Endothelial cell (in vitro differentiated cells): ENCODE measurements around the gene RENBP. TPM values are rescaled to one million over a fixed set of nuclear protein-coding genes. Genes with fewer than 3 reads are reported as not detected.
A peak's percentile ranks its signal among the peaks of the same experiment; 100 is the strongest.

ENCODE experiments used
- DNase-seq: peaks from one replicate; pipeline ENCODE4 v3.0.0; 2021; ENCODE audit warnings: low spot score
- H3K27ac Mint-ChIP-seq: one replicate; pipeline ENCODE4 v1.8.0; 2021; ENCODE audit warnings: mixed read lengths, inconsistent platforms; ENCODE audit not compliant: unreplicated experiment
- H3K27me3 Mint-ChIP-seq: one replicate; pipeline ENCODE4 v1.8.0; 2021; ENCODE audit warnings: mild to moderate bottlenecking, moderate library complexity, mixed read lengths, inconsistent platforms; ENCODE audit not compliant: unreplicated experiment
- H3K36me3 Mint-ChIP-seq: one replicate; pipeline ENCODE4 v1.8.0; 2021; ENCODE audit warnings: mild to moderate bottlenecking, low read depth, mixed read lengths, inconsistent platforms; ENCODE audit not compliant: unreplicated experiment
- H3K4me1 Mint-ChIP-seq: one replicate; pipeline ENCODE4 v1.8.0; 2021; ENCODE audit warnings: mild to moderate bottlenecking, mixed read lengths, inconsistent platforms; ENCODE audit not compliant: unreplicated experiment
- H3K4me3 Mint-ChIP-seq: one replicate; pipeline ENCODE4 v1.8.0; 2021; ENCODE audit warnings: mild to moderate bottlenecking, mixed read lengths, inconsistent platforms; ENCODE audit not compliant: unreplicated experiment
- H3K9me3 Mint-ChIP-seq: one replicate; pipeline ENCODE4 v1.8.0; 2021; ENCODE audit warnings: mixed read lengths, inconsistent platforms; ENCODE audit not compliant: unreplicated experiment
- CTCF ChIP-seq: fragments of 200-600 bp; sonication (generic); IDR thresholded peaks from one replicate; pipeline ENCODE4 v1.5.0; 2021; ENCODE audit warnings: antibody characterized with exemption; ENCODE audit not compliant: unreplicated experiment
- total RNA-seq: library from RNA; stranded (reverse); fragmentation: NEBNext Ultra II Directional; extraction: Animal tissue kit (Norgen Biotek cat#: 25700); gene quantifications from one replicate; pipeline ENCODE4 v1.2.1, GENCODE V29; 2021; ENCODE audit not compliant: unreplicated experiment

Gene RENBP
- total RNA-seq, 1 donor from 2014 or later, result 19.3 TPM

- Mint-ChIP-seq H3K4me1 (peaks cover 2% of the 10 kb centered on the region), H3K27ac (peak overlapping the region; percentile 48), H3K27me3 (peaks cover 8% of the 10 kb centered on the region), H3K4me3 (peak overlapping the region; percentile 86), H3K36me3 (peaks cover 11% of the 10 kb centered on the region), H3K9me3 (no peaks in the 10 kb centered on the region)
- no peak for DNase-seq
- TF ChIP-seq CTCF, result no peak
Observed at GRCh38 chrX:153933748-153934147, 10.7 kb downstream of the RENBP start.

DNA sequence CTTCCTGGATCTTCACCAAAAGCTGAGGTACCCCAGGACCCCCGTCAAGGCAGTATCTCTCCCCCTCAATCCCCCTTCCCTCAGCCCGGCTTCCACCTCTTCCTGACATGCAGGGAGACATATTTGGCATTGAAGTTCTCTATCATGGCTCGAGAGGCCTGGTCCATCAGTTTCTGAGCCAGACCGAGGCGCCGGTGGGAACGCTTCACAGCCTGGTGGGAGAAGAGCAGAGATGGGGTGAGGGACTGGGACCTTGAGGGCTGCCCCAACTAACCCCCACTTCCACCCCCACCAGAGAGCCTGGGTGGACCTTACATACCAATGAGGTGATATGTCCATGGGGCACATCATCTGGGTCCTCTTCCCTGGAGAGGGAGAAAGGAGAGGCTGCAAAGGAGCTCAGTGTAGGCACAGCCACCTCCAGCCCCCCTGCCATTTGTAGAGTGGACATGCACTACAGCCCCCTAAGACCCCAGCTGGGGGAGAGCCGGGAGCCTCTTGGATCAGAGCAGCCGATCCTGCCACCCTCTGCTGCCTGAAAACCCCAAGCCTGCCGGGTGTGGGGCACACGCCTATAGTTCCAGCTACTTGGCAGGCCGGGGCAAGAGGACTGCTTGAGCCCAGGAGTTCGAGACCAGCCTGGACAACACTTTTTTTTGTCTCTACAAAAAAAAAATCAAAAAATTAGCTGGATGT, 12.1 kb downstream of the RENBP start:
- peaks cover 2% of the 10 kb centered on the region for H3K4me1 Mint-ChIP-seq
- no peak for TF ChIP-seq CTCF
- H3K27ac Mint-ChIP-seq, result no peak overlapping the region
- H3K36me3 Mint-ChIP-seq, result peaks cover 11% of the 10 kb centered on the region
- peaks cover 8% of the 10 kb centered on the region for H3K27me3 Mint-ChIP-seq
- no peaks in the 10 kb centered on the region for H3K9me3 Mint-ChIP-seq
- DNase-seq, result no peak
- no peak overlapping the region for H3K4me3 Mint-ChIP-seq

DNA sequence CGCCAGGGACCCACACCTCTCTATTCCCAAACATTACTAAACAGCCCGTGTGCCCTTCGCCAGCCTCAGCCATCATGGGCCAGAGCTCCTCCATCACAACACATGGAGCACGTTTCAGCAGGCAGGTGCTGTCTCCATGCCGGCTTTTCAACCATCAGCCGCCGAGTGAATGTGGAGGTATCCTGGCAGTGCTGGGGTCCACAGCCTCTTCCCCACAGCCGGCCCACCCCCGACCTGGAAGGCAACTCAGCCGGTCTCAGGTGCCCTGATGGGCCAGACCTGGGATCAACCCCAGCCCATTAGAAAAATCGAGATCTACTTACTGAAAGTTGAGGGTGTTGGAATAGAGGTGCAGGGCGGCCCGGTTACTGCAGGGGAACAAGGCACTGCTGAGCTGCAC, 12.7 kb downstream of the RENBP start:
- H3K27ac Mint-ChIP-seq, result no peak overlapping the region
- no peak for TF ChIP-seq CTCF
- H3K4me1 Mint-ChIP-seq, result peaks cover 2% of the 10 kb centered on the region
- no peak for DNase-seq
- H3K36me3 Mint-ChIP-seq, result peaks cover 11% of the 10 kb centered on the region
- H3K27me3 Mint-ChIP-seq, result peaks cover 8% of the 10 kb centered on the region
- H3K4me3 Mint-ChIP-seq, result no peak overlapping the region
- H3K9me3 Mint-ChIP-seq, result no peaks in the 10 kb centered on the region

DNA sequence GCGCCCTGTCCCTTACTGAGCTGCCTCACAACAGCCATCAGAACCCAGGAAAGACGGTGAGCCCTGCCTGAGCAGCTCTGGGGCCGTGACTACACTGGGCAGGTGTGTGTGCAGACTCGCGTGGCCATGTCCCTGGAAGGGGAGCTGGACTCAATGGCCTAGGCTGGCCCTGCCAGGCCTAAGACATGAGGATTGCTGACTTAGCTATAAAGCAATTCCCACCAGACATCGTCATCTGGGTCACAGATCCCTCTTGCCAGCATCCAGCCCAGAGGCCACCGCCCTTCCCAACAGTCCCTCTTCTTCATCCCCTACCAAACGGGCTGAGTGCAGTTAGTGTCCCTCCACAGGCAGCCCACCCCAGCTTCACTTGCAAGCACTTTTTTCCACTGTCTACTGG, 13.3 kb downstream of the RENBP start:
- H3K4me1 Mint-ChIP-seq, result peaks cover 2% of the 10 kb centered on the region
- no peak for TF ChIP-seq CTCF
- H3K9me3 Mint-ChIP-seq, result no peaks in the 10 kb centered on the region
- H3K27ac Mint-ChIP-seq, result peak overlapping the region; percentile 67
- no peak for DNase-seq
- H3K36me3 Mint-ChIP-seq, result peaks cover 11% of the 10 kb centered on the region
- peaks cover 5% of the 10 kb centered on the region for H3K27me3 Mint-ChIP-seq
- H3K4me3 Mint-ChIP-seq, result no peak overlapping the region

GRCh38 chrX:153930011-153930910, 14.2 kb downstream of the RENBP start:
- H3K36me3 Mint-ChIP-seq, result peaks cover 11% of the 10 kb centered on the region
- no peak for DNase-seq
- no peaks in the 10 kb centered on the region for H3K9me3 Mint-ChIP-seq
- TF ChIP-seq CTCF, result no peak
- H3K4me1 Mint-ChIP-seq, result peaks cover 3% of the 10 kb centered on the region
- no peak overlapping the region for H3K4me3 Mint-ChIP-seq
- H3K27me3 Mint-ChIP-seq, result peaks cover 7% of the 10 kb centered on the region
- no peak overlapping the region for H3K27ac Mint-ChIP-seq
